HCT116 (cell line): ENCODE measurements around the gene PIEZO2. TPM values are rescaled to one million over a fixed set of nuclear protein-coding genes. Genes with fewer than 3 reads are reported as not detected.
"Not testable (repeated sequence)": the region's sequence is repeated elsewhere in the genome, so short reads cannot be mapped to it uniquely, and the experiment has no call there.

Experiments
- ATAC-seq: fragments of 200-7000 bp; cut with Tn5 transposase; 2 replicates; pipeline ENCODE4 v1.9.1; 2020; ENCODE audit warnings: mild to moderate bottlenecking, moderate library complexity
- BruUV-seq: library from RNA; stranded (reverse); fragments of 400-500 nt; replicated peaks from 2 replicates; lab custom pipeline; 2021; lab: Mats Ljungman, UMichigan
- CTCF ChIA-PET: fragments of 300-600 bp; sonication (Branson Sonifier 250); formaldehyde crosslinking; loops from one replicate; lab custom pipeline; 2021; ENCODE audit warnings: antibody characterized with exemption; lab: Charles Lee
- POLR2A ChIA-PET: fragments of 300-600, 350-600 bp; sonication (Branson Sonifier 250); formaldehyde crosslinking; loops from one replicate; lab custom pipeline; 2021; ENCODE audit warnings: antibody characterized with exemption; lab: Charles Lee
- RAD21 ChIA-PET, 2 experiments: fragments of 300-600 bp; sonication (Branson Sonifier 250); formaldehyde crosslinking; loops; one replicate each; lab custom pipeline; 2023; ENCODE audit warnings: low total read pairs in 2 of 2; ENCODE audit not compliant: uncharacterized antibody in 2 of 2, unreplicated experiment in 2 of 2, low non-redundant PET in 1 of 2; lab: Charles Lee
- DNase-seq: peaks from one replicate; pipeline ENCODE4 v3.0.0-alpha.2; 2010; ENCODE audit warnings: low read depth, low spot score
- H2AFZ ChIP-seq: fragments of 200-600 bp; shearing (Covaris generic), sonication (generic); 2 replicates; pipeline ENCODE4 v1.6.1; 2017; ENCODE audit warnings: low read depth, mixed run types, mixed read lengths, antibody characterized with exemption, low read length; ENCODE audit not compliant: poor library complexity, severe bottlenecking
- H3K27ac ChIP-seq: 2 replicates; pipeline ENCODE4 v1.5.1; 2012; ENCODE audit warnings: low read depth, low read length
- H3K27me3 ChIP-seq: fragments of 200-600 bp; sonication (generic); 2 replicates; pipeline ENCODE4 v1.6.1; 2016; ENCODE audit warnings: mixed run types, low read length, mixed read lengths; ENCODE audit not compliant: insufficient read depth
- H3K36me3 ChIP-seq, 2 experiments: fragments of 200-500 bp in 1 of 2; fragments of 200-600 bp in 1 of 2; sonication (Bioruptor generic) in 1 of 2; sonication (generic) in 1 of 2; 2 replicates each; pipeline versions ENCODE4 v1.5.1 to v1.6.1; 2014 to 2016; ENCODE audit warnings: low read length in 2 of 2, inconsistent platforms in 1 of 2, mixed read lengths in 1 of 2, mixed run types in 1 of 2; ENCODE audit not compliant: insufficient read depth in 2 of 2, control insufficient read depth in 1 of 2
- H3K4me1 ChIP-seq, 2 experiments: fragments of 200-600 bp in 1 of 2; sonication (generic) in 1 of 2; 2 replicates each; pipeline versions ENCODE4 v1.5.1 to v1.6.1; 2012 to 2017; ENCODE audit warnings: low read length in 2 of 2, inconsistent platforms in 1 of 2, mild to moderate bottlenecking in 1 of 2, mixed read lengths in 1 of 2, mixed run types in 1 of 2, moderate library complexity in 1 of 2; ENCODE audit not compliant: insufficient read depth in 2 of 2, control insufficient read depth in 1 of 2
- H3K4me2 ChIP-seq: fragments of 200-600 bp; sonication (generic); 2 replicates; pipeline ENCODE4 v1.6.1; 2017; ENCODE audit warnings: mixed run types, low read length, mixed read lengths
- H3K4me3 ChIP-seq, 2 experiments: fragments of 200-600 bp in 1 of 2; sonication (generic) in 1 of 2; replicated peaks in 1 of 2; 2 replicates each; pipeline ENCODE4 v1.5.1; 2011 to 2016; ENCODE audit warnings: low read length in 2 of 2, control low read depth in 1 of 2, low read depth in 1 of 2, mild to moderate bottlenecking in 1 of 2, mixed read lengths in 1 of 2, mixed run types in 1 of 2
- H3K79me2 ChIP-seq: fragments of 200-600 bp; sonication (generic); 2 replicates; pipeline ENCODE4 v1.6.1; 2017; ENCODE audit warnings: mild to moderate bottlenecking, mixed run types, low read length, moderate library complexity, mixed read lengths; ENCODE audit not compliant: insufficient read depth
- H3K9ac ChIP-seq: fragments of 200-600 bp; sonication (generic); 2 replicates; pipeline ENCODE4 v1.6.1; 2016; ENCODE audit warnings: low read length, mixed read lengths
- H3K9me2 ChIP-seq: fragments of 200-600 bp; sonication (generic), shearing (Covaris generic); 2 replicates; pipeline ENCODE4 v1.6.1; 2017; ENCODE audit warnings: mixed run types, mild to moderate bottlenecking, moderate library complexity; ENCODE audit not compliant: insufficient read depth
- H3K9me3 ChIP-seq, 2 experiments: fragments of 200-500 bp in 1 of 2; fragments of 200-600 bp in 1 of 2; sonication (Bioruptor generic) in 1 of 2; sonication (generic) in 1 of 2; 2 replicates each; pipeline ENCODE4 v1.6.1; 2014 to 2017; ENCODE audit warnings: low read length in 2 of 2, mixed read lengths in 2 of 2, inconsistent platforms in 1 of 2, low read depth in 1 of 2, mild to moderate bottlenecking in 1 of 2, mixed run types in 1 of 2, moderate library complexity in 1 of 2; ENCODE audit not compliant: control insufficient read depth in 1 of 2, insufficient read depth in 1 of 2
- H4K20me1 ChIP-seq: fragments of 200-600 bp; sonication (generic), shearing (Covaris generic); 2 replicates; pipeline ENCODE4 v1.6.1; 2017; ENCODE audit warnings: mixed run types, mild to moderate bottlenecking, moderate library complexity; ENCODE audit not compliant: insufficient read depth
- intact Hi-C: fragments of 100-400 bp; cut with micrococcal nuclease; formaldehyde crosslinking; loops from 2 replicates; pipeline ENCODE4 v1.10.0; 2022
- microRNA-seq: library from miRNA; unstranded; fragments of <30 nt; microRNA quantifications from one replicate; pipeline ENCODE4, GENCODE V29; 2016; ENCODE audit warnings: borderline number of aligned reads
- total RNA-seq: library from RNA; stranded (reverse); gene quantifications from one replicate; pipeline ENCODE4 v1.2.1, GENCODE V29; 2021; ENCODE audit not compliant: unreplicated experiment

PIEZO2 gene
- total RNA-seq, 1 experiment from 2014 or later = 0.34 TPM

DNA sequence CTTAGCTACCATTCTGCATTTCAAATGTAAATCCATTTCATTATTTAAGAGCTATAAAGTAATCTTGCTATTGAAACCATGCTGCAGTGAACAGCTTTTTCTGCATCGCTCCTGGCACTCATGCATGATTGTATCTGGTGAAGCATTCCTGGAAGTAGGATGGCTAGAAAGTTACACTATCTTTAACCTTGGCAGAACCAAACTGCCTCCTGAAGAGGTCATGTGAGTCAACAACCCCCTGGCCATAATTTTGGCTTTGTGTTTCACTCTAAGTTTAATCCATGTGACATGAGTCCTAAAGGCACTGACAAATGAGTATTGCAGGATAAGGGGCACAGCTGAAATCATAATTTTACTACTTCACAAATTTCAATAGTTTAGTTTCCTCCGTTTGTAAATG is 526.4 kb downstream of the PIEZO2 start:
- DNase-seq, H3K79me2 ChIP-seq, H3K27me3 ChIP-seq, H3K9me3 ChIP-seq, BruUV-seq, H3K36me3 ChIP-seq, RAD21 ChIA-PET, H3K9me2 ChIP-seq, ATAC-seq, POLR2A ChIA-PET, H3K9ac ChIP-seq, H2AFZ ChIP-seq, CTCF ChIA-PET, H4K20me1 ChIP-seq, H3K4me1 ChIP-seq, H3K4me3 ChIP-seq, H3K27ac ChIP-seq, H3K4me2 ChIP-seq, intact Hi-C loops: not testable (repeated sequence)

- H3K4me3 ChIP-seq, intact Hi-C loops, H3K4me2 ChIP-seq, H3K27me3 ChIP-seq, H3K79me2 ChIP-seq, H3K4me1 ChIP-seq, RAD21 ChIA-PET, H2AFZ ChIP-seq, BruUV-seq, POLR2A ChIA-PET, H3K9me2 ChIP-seq, ATAC-seq, DNase-seq, H4K20me1 ChIP-seq, H3K27ac ChIP-seq, H3K9ac ChIP-seq, H3K36me3 ChIP-seq, H3K9me3 ChIP-seq, CTCF ChIA-PET: not testable (repeated sequence)
Observed at GRCh38 chr18:10620670-10621329, 528.6 kb downstream of the PIEZO2 start.

Small RNA genes lying within 50 kb of the gene (microRNA-seq; reads per million reads assigned to microRNA genes)
- gene MIR6788 = not detected
